BJ (cell line): Measurements from ENCODE around the gene ALG14. TPM values are rescaled to one million over a fixed set of nuclear protein-coding genes. Genes with fewer than 3 reads are reported as not detected.

Source experiments
- CTCF ChIA-PET: fragments of 350-600 bp; formaldehyde crosslinking; extraction: SDS; loops from one replicate; lab custom pipeline; 2021; ENCODE audit warnings: antibody characterized with exemption, inconsistent platforms; lab: Yijun Ruan, JAX
- POLR2A ChIA-PET: fragments of 300-600 bp; sonication (Branson Sonifier 250); formaldehyde crosslinking; extraction: SDS; loops from one replicate; lab custom pipeline; 2021; ENCODE audit warnings: antibody characterized with exemption; lab: Charles Lee
- DNase-seq: peaks from one replicate; pipeline ENCODE4 v3.0.0-alpha.2; 2011; ENCODE audit warnings: low read depth
- H3K27me3 ChIP-seq: 2 replicates; pipeline ENCODE4 v1.6.0; 2011; ENCODE audit warnings: low read length; ENCODE audit not compliant: control insufficient read depth, insufficient read depth
- H3K36me3 ChIP-seq: 2 replicates; pipeline ENCODE4 v1.5.1; 2011; ENCODE audit warnings: low read length; ENCODE audit not compliant: control insufficient read depth, insufficient read depth
- H3K4me3 ChIP-seq: 2 replicates; pipeline ENCODE4 v1.5.1; 2011; ENCODE audit warnings: low read depth, mild to moderate bottlenecking, control low read depth, low read length
- polyA plus RNA-seq: library from polyadenylated mRNA; depleted of rRNA; stranded (reverse); fragments of >200 nt; gene quantifications from 2 replicates; pipeline ENCODE4 v1.2.3, GENCODE V29; 2011
- TF ChIP-seq, protein P1 (sequence below): IDR thresholded peaks from 2 replicates; pipeline ENCODE4 v1.5.1; 2011; ENCODE audit warnings: low read depth, mild to moderate bottlenecking, control low read depth, inconsistent platforms, low read length, moderate library complexity; ENCODE audit not compliant: insufficient read depth

Gene ALG14
- polyA plus RNA-seq, 1 experiment: 2.3 TPM

DNA sequence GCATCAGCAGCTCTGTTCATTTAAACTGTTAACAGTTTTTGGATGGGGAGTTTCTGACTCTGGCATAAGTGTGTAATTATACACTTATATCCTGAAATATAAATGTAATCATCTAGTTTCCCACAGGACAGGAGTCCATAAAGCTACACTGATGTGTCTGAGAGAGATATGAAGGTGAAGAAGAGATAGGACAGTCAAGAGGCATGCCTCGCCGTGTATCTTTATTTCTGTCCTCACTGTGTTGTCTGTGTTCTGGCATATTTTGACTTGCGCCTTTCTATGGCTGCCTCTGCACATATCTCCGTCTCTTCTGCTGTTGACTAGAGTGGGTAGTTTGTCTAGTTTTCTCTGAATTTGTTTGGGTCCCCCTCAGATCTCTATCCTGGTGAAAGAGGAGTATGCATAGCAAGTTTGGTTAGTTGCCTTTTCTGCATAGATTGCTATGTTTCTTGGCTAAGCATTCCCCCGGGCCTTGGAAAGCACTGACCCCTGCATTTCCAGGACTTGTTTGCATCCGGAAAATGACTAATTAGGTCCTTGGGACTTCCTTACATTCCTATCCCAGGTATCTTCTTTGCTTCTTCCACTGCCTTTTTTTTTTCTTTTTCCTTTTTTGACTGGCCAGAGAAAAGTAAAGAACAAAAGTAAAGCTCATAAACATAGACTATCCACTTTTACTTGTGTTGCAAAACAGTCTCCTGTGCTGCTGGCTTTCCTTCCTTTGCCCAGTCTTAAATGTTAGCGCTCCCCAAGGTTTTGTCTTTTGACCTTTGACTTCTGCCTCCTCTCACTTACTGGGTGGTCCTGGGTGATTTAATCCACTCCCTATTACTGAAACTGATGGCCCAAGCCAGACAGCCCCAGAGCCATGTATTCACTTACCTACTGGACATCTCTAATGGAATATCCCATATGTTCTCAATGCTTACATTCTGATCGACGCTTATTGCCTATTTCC, 118.2 kb downstream of the ALG14 start:
- Histone ChIP-seq H3K36me3 (no peaks in the 10 kb centered on the region), H3K4me3 (no peak overlapping the region), H3K27me3 (no peaks in the 10 kb centered on the region)
- ChIA-PET CTCF (interaction anchor here (0.6 to 1.6 kb wide), 3 partner anchors 14 to 1517 kb away, joined by 3 read pairs; no protein-coding TSS in a partner anchor), POLR2A (no interaction called here)
- TF ChIP-seq, protein P1, sequence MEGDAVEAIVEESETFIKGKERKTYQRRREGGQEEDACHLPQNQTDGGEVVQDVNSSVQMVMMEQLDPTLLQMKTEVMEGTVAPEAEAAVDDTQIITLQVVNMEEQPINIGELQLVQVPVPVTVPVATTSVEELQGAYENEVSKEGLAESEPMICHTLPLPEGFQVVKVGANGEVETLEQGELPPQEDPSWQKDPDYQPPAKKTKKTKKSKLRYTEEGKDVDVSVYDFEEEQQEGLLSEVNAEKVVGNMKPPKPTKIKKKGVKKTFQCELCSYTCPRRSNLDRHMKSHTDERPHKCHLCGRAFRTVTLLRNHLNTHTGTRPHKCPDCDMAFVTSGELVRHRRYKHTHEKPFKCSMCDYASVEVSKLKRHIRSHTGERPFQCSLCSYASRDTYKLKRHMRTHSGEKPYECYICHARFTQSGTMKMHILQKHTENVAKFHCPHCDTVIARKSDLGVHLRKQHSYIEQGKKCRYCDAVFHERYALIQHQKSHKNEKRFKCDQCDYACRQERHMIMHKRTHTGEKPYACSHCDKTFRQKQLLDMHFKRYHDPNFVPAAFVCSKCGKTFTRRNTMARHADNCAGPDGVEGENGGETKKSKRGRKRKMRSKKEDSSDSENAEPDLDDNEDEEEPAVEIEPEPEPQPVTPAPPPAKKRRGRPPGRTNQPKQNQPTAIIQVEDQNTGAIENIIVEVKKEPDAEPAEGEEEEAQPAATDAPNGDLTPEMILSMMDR: no peak
- DNase-seq: no peak

DNA sequence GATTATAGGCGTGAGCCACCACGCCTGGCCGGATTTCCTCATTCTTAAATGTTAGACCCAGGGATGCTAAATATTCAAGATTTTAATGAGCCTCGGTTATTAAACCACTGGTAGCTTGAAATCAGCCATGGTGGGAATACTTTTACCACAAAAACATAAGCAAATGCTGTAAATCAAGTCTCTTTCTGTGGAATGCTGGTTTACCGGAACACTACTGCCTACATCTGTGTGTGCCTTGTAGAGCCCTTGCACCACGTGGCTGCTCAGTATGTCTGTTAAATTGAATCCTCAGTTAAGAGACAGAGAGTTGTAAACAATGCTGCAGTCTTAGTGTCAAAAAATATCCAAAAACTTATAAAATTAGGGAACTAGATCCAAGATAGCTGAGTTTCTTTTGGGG, 119.0 kb downstream of the ALG14 start:
- no peaks in the 10 kb centered on the region for H3K27me3 ChIP-seq
- TF ChIP-seq, protein P1: no peak
- CTCF ChIA-PET: interaction anchor here (0.9 to 1.1 kb wide), 2 partner anchors 70 to 90 kb away, joined by 3 to 4 read pairs; no protein-coding TSS in a partner anchor
- H3K4me3 ChIP-seq: no peak overlapping the region
- POLR2A ChIA-PET: no interaction called here
- H3K36me3 ChIP-seq: no peaks in the 10 kb centered on the region
- DNase-seq: no peak

DNA sequence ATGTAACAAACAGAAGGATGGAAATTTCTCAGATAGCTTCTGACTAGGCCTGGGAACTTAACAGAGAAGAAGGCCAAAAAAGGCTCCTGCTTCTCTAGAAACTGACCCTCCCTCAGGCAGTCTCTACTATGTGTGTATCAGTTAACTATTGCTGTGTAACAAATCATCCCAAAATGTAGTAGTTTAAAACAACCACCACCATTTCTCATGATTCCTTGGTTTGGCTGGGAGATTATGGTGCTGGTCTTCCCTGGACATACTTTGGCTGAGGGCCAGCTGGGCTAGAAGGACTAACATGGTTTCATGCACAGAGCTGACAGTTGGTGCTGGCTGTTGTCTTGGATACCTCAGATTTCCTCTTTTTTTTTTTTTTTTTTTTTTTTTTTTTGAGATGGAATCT, 119.6 kb downstream of the ALG14 start:
- ChIA-PET POLR2A (no interaction called here), CTCF (interaction anchor here (1.1 to 1.3 kb wide), 2 partner anchors 70 to 99 kb away, joined by 4 to 5 read pairs; no protein-coding TSS in a partner anchor)
- Histone ChIP-seq H3K4me3 (no peak overlapping the region), H3K27me3 (no peaks in the 10 kb centered on the region), H3K36me3 (no peaks in the 10 kb centered on the region)
- DNase-seq: no peak
- TF ChIP-seq, protein P1: no peak

DNA sequence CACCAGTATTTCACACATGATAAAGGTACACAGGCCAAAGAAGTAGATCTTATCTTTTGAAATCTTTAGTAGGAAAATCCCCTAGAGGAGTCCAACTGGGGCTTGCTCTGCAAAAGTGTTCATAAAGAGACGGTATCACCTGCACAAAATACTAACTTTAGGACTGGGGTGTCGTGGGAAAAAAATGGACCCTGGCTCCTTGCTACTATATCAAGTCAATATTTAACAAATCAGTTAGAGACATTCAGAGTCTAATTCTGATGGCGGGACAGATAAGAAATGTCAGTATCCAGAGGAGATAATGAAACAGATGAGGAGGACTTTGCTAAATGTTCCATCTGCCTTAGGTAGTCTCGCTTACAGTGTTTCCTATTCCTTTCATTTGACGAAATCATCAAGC, 120.2 kb downstream of the ALG14 start:
- Histone ChIP-seq H3K36me3 (no peaks in the 10 kb centered on the region), H3K4me3 (no peak overlapping the region), H3K27me3 (no peaks in the 10 kb centered on the region)
- ChIA-PET CTCF (interaction anchor here (1.3 to 1.7 kb wide), 2 partner anchors 13 to 99 kb away, joined by 5 to 9 read pairs; no protein-coding TSS in a partner anchor), POLR2A (no interaction called here)
- DNase-seq: no peak
- TF ChIP-seq, protein P1: no peak

DNA sequence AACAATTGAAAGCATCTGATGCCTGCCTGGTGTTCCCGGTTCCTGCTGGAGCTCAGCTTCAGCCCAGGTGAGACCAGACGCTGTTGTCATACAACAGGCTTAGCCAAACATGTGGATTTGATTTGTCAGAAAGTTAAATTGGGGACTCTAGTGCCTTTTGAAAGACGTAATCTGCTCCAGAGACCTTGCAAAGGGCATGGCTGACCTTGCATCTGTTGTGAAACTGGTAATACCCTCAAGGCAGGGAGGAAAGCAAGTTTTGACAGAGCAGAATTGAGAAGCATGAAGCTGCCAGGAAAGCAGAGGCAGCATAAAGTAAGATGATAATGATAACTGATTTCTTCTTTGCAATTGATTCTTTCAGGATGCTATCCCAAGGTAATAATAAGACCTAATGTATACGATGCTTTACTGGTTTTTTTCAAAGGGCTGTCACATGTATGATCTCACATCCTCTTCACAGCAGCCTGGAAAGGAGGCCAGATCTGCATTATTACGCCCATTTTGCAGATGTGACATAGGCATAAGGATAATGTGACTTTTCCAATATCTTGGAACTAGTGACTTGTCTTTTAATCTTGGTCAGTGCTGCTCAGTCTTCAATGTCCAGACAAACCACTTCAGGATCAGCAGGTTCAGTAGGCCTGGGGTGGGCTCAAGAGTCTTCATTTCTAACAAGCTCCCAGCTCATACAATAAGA, 121.1 kb downstream of the ALG14 start:
- no peak for DNase-seq
- H3K36me3 ChIP-seq: no peaks in the 10 kb centered on the region
- H3K27me3 ChIP-seq: no peaks in the 10 kb centered on the region
- CTCF ChIA-PET: interaction anchor here (1.0 to 1.7 kb wide), 4 partner anchors 12 to 98 kb away, joined by 3 to 9 read pairs (median 4); no protein-coding TSS in a partner anchor
- POLR2A ChIA-PET: no interaction called here
- TF ChIP-seq, protein P1: no peak
- H3K4me3 ChIP-seq: no peak overlapping the region
